Large intestine (tissue), 3 donors: ENCODE results near the gene DRC1. TPM values are rescaled to one million over a fixed set of nuclear protein-coding genes. Genes with fewer than 3 reads are reported as not detected.

Experiments used
- DNase-seq, 2 donors: peaks; one replicate each; pipeline versions ENCODE4 v3.0.0 to v3.0.0-alpha.2; 2013
- H3K27ac ChIP-seq: one replicate; pipeline ENCODE4 v1.5.1; 2013; ENCODE audit warnings: low read length
- H3K27me3 ChIP-seq: 2 replicates; pipeline ENCODE4 v1.6.1; 2013; ENCODE audit warnings: low read length; ENCODE audit not compliant: control insufficient read depth, insufficient read depth
- H3K36me3 ChIP-seq: 2 replicates; pipeline ENCODE4 v1.6.1; 2013; ENCODE audit warnings: low read length; ENCODE audit not compliant: control insufficient read depth, insufficient read depth
- H3K4me1 ChIP-seq: one replicate; pipeline ENCODE4 v1.6.1; 2013; ENCODE audit warnings: low read length; ENCODE audit not compliant: control insufficient read depth, insufficient read depth
- H3K4me3 ChIP-seq: one replicate; pipeline ENCODE4 v1.5.1; 2013; ENCODE audit warnings: low read length
- H3K9me3 ChIP-seq: one replicate; pipeline ENCODE4 v1.6.1; 2013; ENCODE audit warnings: mild to moderate bottlenecking, low read depth, low read length, moderate library complexity; ENCODE audit not compliant: control insufficient read depth
- WGBS: methylation state at CpG from one replicate; pipeline ENCODE4 v1.1.5; 2013; ENCODE audit warnings: low lambda C conversion rate; ENCODE audit not compliant: insufficient coverage; 5-methylcytosine and 5-hydroxymethylcytosine counted together
- polyA plus RNA-seq: library from polyadenylated mRNA; unstranded; fragments of 120-200 nt; gene quantifications from one replicate; pipeline ENCODE4 v1.2.1, GENCODE V29; 2013

Gene DRC1
- polyA plus RNA-seq, 1 donor = 0.76 TPM

DNA sequence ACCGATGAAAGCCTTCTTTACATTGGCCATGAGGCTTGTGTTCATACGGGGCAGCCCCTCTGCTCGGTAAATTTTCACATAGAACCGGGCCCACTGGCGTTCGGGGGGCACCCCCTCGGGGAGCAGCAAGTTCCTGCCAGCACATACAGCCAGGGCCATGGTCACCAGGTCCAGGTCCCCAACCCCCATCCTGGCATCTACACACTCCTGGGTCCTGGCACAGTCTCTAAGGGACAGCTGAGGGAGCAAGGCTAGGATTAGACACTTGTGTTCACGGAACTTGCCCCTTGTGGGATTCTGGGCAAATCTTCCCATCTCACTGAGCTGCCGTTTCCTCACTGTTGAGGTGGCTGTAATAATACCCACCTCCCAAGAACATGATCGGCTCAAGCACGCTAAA, 81.8 kb downstream of the DRC1 start:
- WGBS = no CpG with 5 or more reads among the region's 11 CpGs
- Histone ChIP-seq H3K4me3 (no peak overlapping the region), H3K4me1 (peaks cover 43% of the 10 kb centered on the region), H3K27ac (no peak overlapping the region), H3K9me3 (peaks cover 2% of the 10 kb centered on the region), H3K36me3 (no peaks in the 10 kb centered on the region), H3K27me3 (no peaks in the 10 kb centered on the region)
- no peak for DNase-seq

DNA sequence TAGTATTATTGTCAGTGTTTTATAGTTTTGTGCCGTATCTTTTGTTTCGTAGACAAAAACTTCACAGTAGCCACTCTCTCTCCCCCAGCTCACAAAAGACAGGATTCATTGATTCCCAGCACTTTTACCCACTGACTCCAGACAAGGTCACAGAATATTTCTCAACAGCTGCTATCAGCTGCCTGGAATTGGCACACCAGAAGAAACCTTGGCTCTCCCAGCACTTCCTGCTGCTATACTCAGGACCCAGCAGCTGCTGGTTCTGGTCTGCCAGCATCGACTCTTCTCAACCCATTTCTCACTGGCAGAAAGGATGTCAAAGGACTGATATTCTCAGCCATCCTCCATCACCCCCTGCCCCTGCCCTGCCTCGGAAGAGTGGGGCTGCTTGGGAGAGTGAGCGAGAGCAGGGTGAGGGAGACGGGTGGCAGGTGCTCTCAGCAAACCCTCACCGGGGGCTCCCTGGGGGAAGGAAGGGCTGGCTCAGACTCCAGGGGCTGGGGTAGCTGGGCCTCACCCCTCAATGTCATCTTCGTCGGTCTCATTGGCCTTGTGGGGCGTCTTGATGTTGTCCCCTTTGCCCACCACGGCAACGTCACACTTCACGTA, 82.3 kb downstream of the DRC1 start:
- Histone ChIP-seq H3K27me3 (no peaks in the 10 kb centered on the region), H3K27ac (no peak overlapping the region), H3K9me3 (peaks cover 2% of the 10 kb centered on the region), H3K4me3 (no peak overlapping the region), H3K4me1 (peaks cover 43% of the 10 kb centered on the region), H3K36me3 (no peaks in the 10 kb centered on the region)
- no CpG with 5 or more reads among the region's 13 CpGs for WGBS
- DNase-seq = peak; percentile 48 to 70

DNA sequence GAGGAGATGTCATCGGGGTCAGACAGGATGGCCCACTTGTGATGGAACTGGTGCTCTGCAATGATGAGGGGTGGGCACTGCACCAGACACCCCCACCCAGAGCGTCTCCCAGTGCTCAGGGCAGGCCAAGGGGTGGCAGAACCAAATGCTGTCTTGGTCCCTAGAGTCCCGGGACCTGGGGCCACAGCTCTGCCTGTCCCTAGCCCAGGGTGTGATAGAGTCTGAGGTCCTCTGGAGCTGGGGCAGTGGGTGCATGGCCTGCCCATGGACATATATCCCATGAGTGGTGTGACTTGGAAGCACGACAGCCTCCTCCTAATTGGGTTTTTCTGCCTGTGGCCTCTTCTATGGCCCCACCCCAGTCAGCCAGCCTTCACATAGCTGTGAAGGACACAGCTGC, 82.9 kb downstream of the DRC1 start:
- no peak overlapping the region for H3K27ac ChIP-seq
- DNase-seq = no peak
- H3K36me3 ChIP-seq = no peaks in the 10 kb centered on the region
- WGBS = no CpG with 5 or more reads among the region's 4 CpGs
- peaks cover 2% of the 10 kb centered on the region for H3K9me3 ChIP-seq
- no peak overlapping the region for H3K4me3 ChIP-seq
- H3K27me3 ChIP-seq = no peaks in the 10 kb centered on the region
- peaks cover 38% of the 10 kb centered on the region for H3K4me1 ChIP-seq

DNA sequence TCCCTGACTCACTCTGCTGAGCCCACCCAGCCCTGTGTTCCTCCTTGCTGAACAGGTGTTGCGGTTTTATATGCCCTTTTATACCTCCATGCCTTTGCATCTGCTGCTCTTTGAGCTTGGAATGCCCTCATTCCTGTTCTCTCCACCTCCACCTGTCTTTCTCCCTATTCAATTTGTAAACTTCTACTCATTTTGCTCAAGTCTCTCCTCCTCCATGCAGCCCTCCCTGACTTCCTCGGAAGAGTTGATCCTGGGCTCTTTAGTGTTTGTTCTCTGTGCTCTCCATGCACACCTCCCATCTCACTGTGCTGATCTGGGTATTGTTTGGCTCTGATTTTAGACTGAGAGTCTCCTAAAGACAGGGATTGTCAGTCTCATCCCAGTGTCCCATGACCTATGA, 83.4 kb downstream of the DRC1 start:
- H3K4me3 ChIP-seq = no peak overlapping the region
- H3K36me3 ChIP-seq = no peaks in the 10 kb centered on the region
- WGBS = 100% methylated on average over 1 of the region's 2 CpGs
- H3K9me3 ChIP-seq = peaks cover 2% of the 10 kb centered on the region
- H3K27ac ChIP-seq = no peak overlapping the region
- DNase-seq = no peak
- H3K27me3 ChIP-seq = no peaks in the 10 kb centered on the region
- peaks cover 33% of the 10 kb centered on the region for H3K4me1 ChIP-seq

DNA sequence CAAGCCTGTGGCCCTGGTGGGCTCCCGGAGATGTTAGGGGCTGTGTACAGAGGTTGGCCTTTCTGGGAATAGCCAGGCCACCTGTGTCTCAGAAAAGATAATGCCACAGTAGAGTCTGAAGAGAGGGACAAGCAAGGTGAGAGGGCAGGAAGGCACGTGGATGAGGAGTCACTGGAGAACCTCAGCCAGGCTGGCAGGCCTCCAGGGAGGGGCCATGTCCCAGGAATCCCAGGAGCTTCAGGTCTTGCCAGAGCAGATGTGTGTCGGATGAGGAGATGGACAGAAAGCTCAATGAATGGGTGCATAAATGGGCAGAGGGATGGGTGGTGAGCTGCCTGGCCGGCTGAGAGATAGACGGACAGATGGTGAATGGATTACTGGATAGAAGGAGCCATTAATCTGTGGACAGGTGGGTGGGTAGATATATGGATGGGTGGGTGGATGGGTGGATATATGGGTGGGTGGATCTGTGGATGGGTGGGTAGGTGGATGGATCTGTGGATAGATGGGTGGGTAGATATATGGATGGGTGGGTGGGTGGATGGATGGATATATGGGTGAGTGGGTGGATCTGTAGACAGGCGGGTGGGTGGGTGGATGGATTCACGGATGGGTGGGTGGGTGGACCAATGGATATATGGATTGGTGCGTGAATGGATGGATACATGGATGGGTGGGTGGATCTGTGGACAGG, 84.2 kb downstream of the DRC1 start:
- no peak overlapping the region for H3K4me3 ChIP-seq
- no peak for DNase-seq
- peaks cover 25% of the 10 kb centered on the region for H3K4me1 ChIP-seq
- no peak overlapping the region for H3K27ac ChIP-seq
- WGBS = 100% methylated on average over 3 of the region's 8 CpGs
- H3K9me3 ChIP-seq = no peaks in the 10 kb centered on the region
- H3K27me3 ChIP-seq = no peaks in the 10 kb centered on the region
- H3K36me3 ChIP-seq = no peaks in the 10 kb centered on the region

DNA sequence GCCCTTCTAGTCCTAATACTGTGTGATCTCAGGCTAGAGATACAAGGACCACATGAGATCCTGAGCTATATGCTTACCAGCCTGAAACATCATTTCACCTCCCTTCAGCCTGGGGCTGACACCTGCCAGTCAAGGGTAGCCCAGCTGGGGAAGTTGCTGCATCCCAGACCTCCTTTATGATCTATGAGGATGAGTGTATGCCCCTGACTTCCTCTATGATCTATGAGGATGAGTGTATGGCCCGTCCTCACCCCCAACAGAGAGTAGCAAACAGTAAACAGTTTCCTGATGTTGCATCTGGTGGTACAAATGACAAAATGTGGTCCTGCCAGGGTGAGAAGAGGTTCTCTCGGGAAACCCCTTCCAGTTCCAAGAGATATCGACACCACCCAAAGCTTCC, 85.1 kb downstream of the DRC1 start:
- H3K27me3 ChIP-seq = no peaks in the 10 kb centered on the region
- peaks cover 16% of the 10 kb centered on the region for H3K4me1 ChIP-seq
- H3K36me3 ChIP-seq = no peaks in the 10 kb centered on the region
- WGBS = no CpG with 5 or more reads among the region's 3 CpGs
- no peaks in the 10 kb centered on the region for H3K9me3 ChIP-seq
- DNase-seq = no peak
- H3K4me3 ChIP-seq = no peak overlapping the region
- H3K27ac ChIP-seq = no peak overlapping the region

DNA sequence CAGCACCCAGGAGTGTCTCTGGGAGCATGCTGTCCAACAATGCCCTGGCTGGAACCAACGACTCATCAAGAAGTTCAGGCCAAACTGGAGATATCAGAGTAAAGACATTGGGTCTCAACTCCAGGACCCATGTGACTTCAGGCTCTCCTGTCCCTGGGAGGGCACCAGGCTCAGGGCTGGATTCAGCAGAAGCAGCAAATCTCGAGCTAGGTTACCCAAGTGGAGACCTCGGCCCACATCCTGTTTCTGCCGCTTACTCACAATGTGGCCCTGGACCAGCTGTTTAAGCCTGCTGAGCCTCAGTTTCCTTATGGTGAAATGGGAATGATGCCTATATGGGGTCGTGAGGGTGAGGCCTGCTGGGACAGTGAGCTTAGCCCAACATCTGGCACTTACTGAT, 85.5 kb downstream of the DRC1 start:
- Histone ChIP-seq H3K9me3 (no peaks in the 10 kb centered on the region), H3K36me3 (no peaks in the 10 kb centered on the region), H3K27ac (no peak overlapping the region), H3K27me3 (no peaks in the 10 kb centered on the region), H3K4me1 (peaks cover 12% of the 10 kb centered on the region), H3K4me3 (no peak overlapping the region)
- no CpG with 5 or more reads among the region's 5 CpGs for WGBS
- no peak for DNase-seq

DNA sequence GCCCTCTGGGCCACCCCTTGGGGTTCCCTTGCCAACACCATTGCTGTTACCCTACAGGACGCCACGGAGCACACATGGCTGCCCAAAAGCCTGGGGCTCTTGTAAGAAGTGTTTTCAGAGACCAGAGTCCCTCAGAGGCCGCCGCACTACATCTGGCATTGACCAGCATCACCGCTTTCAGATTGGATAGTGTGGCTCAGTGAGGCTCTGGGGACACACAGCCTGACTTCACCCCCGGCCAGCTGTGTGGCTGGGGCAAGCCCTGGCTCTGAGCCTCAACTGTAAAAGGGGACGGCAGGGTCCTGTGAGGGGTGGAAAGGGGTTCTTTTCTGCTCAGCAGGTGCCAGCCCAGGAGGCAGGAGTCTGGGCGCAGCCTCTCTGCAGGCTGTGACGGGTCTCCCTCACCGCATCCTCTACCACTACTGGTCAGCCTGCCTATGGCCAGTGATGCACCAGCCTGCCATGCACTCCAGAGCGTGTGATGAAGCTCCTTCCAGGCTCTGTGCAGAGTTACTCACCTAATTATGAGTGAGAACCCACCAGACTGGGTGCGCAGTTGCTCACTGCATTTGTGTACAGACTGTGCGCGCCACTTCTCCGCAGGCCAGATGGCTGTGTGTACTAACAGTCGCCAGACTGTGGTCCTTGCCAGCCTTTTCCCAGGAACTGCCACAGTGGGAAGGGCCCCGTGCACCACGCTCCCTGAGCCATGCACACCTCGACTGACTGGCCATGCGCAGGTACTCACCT, 86.9 kb downstream of the DRC1 start:
- Histone ChIP-seq H3K9me3 (no peaks in the 10 kb centered on the region), H3K36me3 (no peaks in the 10 kb centered on the region), H3K4me3 (no peak overlapping the region), H3K27me3 (no peaks in the 10 kb centered on the region), H3K4me1 (peaks cover 6% of the 10 kb centered on the region), H3K27ac (no peak overlapping the region)
- no CpG with 5 or more reads among the region's 20 CpGs for WGBS
- DNase-seq = no peak

DNA sequence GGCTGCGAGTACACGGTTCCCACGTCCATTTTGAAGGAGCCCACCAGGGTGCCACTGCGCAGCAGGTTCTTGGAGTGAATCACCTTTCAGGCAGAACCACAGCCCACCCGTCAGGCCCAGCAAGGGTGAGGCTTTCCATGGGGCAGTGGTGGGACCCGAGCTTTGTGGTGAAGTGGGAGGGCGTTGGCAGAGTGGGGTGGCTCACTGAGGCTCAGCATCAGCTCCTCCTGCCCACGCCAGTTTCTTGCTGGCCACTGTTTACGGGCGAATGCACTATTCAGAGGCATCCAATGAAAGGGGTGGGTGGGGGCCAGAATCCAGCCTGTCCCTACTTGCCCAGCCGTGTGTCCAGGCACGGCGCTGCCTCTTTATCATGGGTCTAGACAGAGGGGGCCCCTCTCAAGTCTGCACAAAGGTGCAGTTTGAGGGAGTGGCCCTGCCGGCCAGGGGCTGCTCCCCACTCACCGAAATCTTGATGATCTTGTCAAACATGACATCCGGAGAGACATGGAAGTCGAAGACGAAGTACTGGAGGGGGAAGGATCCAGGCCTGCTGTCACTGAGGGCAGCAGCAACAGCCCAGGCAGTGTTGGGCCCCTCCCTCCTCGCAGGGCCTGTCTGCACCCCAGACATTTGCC, 87.6 kb downstream of the DRC1 start:
- no peak for DNase-seq
- no peaks in the 10 kb centered on the region for H3K36me3 ChIP-seq
- H3K4me1 ChIP-seq = peaks cover under 1% of the 10 kb centered on the region
- H3K27me3 ChIP-seq = no peaks in the 10 kb centered on the region
- no peak overlapping the region for H3K27ac ChIP-seq
- H3K9me3 ChIP-seq = no peaks in the 10 kb centered on the region
- WGBS = 40% methylated on average over 1 of the region's 19 CpGs
- H3K4me3 ChIP-seq = no peak overlapping the region

DNA sequence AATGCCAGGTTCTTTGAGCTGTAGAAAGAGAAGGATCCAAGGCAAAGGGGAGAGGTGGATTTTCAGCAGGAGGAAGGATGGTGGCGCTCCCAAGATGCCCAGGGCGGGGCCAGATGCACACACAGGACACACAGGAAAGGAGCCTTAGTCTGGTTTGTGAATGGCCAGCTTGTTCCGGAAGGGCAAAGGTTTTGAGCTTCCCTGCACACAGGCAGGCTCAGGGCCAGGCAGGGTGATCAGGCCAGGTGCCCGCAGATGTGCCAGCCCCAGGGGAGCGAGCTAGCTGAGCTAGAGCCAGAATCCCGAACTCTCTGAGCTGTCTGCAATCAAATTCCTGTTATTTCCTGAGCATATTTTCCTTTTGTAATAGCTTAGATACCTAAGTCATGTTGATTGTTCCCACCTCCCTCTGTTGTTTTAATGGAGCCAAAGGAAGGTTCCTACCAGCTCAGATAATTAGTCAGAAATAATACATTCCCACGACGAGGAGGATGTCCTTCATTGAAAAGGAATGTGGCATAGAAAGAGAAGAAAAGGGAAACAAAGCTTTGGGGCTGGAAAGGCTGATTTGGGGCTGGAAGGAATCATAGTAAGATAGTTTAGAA, 89.9 kb downstream of the DRC1 start:
- Histone ChIP-seq H3K4me1 (no peaks in the 10 kb centered on the region), H3K36me3 (no peaks in the 10 kb centered on the region), H3K4me3 (no peak overlapping the region), H3K27ac (no peak overlapping the region), H3K27me3 (no peaks in the 10 kb centered on the region), H3K9me3 (no peaks in the 10 kb centered on the region)
- DNase-seq = no peak
- WGBS = 76% methylated on average over 3 of the region's 8 CpGs
